Stimulated activated naive CD8-positive, alpha-beta T cell treated with anti-CD3 and anti-CD28 coated beads, Interleukin-15, Interleukin-2, amounts not matched to agents 100 ng/mL and 50 ng/mL, for 24 hours (primary cell): ENCODE results near the gene ATP6AP2.
A peak's percentile ranks its signal among the peaks of the same experiment; 100 is the strongest.
"Not testable (repeated sequence)": the region's sequence is repeated elsewhere in the genome, so short reads cannot be mapped to it uniquely, and the experiment has no call there.

ENCODE experiments used
- H3K27ac Mint-ChIP-seq: one replicate; pipeline ENCODE4 v1.8.0; 2021; ENCODE audit warnings: mild to moderate bottlenecking, mixed read lengths
- H3K27me3 Mint-ChIP-seq: one replicate; pipeline ENCODE4 v1.8.0; 2021; ENCODE audit warnings: mixed read lengths
- H3K36me3 Mint-ChIP-seq: one replicate; pipeline ENCODE4 v1.8.0; 2021; ENCODE audit warnings: low read depth, mixed read lengths
- H3K4me1 Mint-ChIP-seq: one replicate; pipeline ENCODE4 v1.8.0; 2021; ENCODE audit warnings: low read depth, mixed read lengths
- H3K4me3 Mint-ChIP-seq: one replicate; pipeline ENCODE4 v1.8.0; 2021; ENCODE audit warnings: mild to moderate bottlenecking, mixed read lengths
- H3K9me3 Mint-ChIP-seq: one replicate; pipeline ENCODE4 v1.8.0; 2021; ENCODE audit warnings: mixed read lengths

Gene ATP6AP2

GRCh38 chrX:40563784-40564183, 17.0 kb upstream of the ATP6AP2 start:
- H3K9me3 Mint-ChIP-seq = no peaks in the 10 kb centered on the region
- H3K27ac Mint-ChIP-seq = no peak overlapping the region
- H3K27me3 Mint-ChIP-seq = no peaks in the 10 kb centered on the region
- H3K4me3 Mint-ChIP-seq = no peak overlapping the region
- H3K36me3 Mint-ChIP-seq = no peaks in the 10 kb centered on the region
- H3K4me1 Mint-ChIP-seq = peaks cover 7% of the 10 kb centered on the region

- H3K36me3 Mint-ChIP-seq = no peaks in the 10 kb centered on the region
- no peak overlapping the region for H3K4me3 Mint-ChIP-seq
- H3K27ac Mint-ChIP-seq = no peak overlapping the region
- peaks cover 7% of the 10 kb centered on the region for H3K4me1 Mint-ChIP-seq
- H3K9me3 Mint-ChIP-seq = no peaks in the 10 kb centered on the region
- H3K27me3 Mint-ChIP-seq = no peaks in the 10 kb centered on the region
These were observed 16.3 kb upstream of the ATP6AP2 start for GRCh38 chrX:40564447-40564846.

- H3K36me3 Mint-ChIP-seq = no peaks in the 10 kb centered on the region
- peak overlapping the region; percentile 92 for H3K27ac Mint-ChIP-seq
These were observed 10.2 kb upstream of the ATP6AP2 start for GRCh38 chrX:40570346-40571093.

GRCh38 chrX:40571164-40571563, 9.6 kb upstream of the ATP6AP2 start:
- Mint-ChIP-seq H3K27ac (peak overlapping the region; percentile 92), H3K4me3 (peak overlapping the region; percentile 78), H3K4me1 (peaks cover 23% of the 10 kb centered on the region)
- not testable (repeated sequence) for H3K9me3 Mint-ChIP-seq, H3K36me3 Mint-ChIP-seq, H3K27me3 Mint-ChIP-seq

More at GRCh38 chrX:40570346-40571093, 10.2 kb upstream of the ATP6AP2 start:
- H3K9me3 Mint-ChIP-seq = no peaks in the 10 kb centered on the region
- peaks cover 23% of the 10 kb centered on the region for H3K4me1 Mint-ChIP-seq
- H3K4me3 Mint-ChIP-seq = peak overlapping the region; percentile 78
- H3K27me3 Mint-ChIP-seq = no peaks in the 10 kb centered on the region

- no peaks in the 10 kb centered on the region for H3K27me3 Mint-ChIP-seq
- no peak overlapping the region for H3K4me3 Mint-ChIP-seq
- H3K9me3 Mint-ChIP-seq = no peaks in the 10 kb centered on the region
- H3K4me1 Mint-ChIP-seq = peaks cover 23% of the 10 kb centered on the region
- no peaks in the 10 kb centered on the region for H3K36me3 Mint-ChIP-seq
- peak overlapping the region; percentile 92 for H3K27ac Mint-ChIP-seq
These were observed 9.2 kb upstream of the ATP6AP2 start for GRCh38 chrX:40571600-40571999.

GRCh38 chrX:40573763-40574162, 7.0 kb upstream of the ATP6AP2 start:
- no peak overlapping the region for H3K4me3 Mint-ChIP-seq
- no peaks in the 10 kb centered on the region for H3K27me3 Mint-ChIP-seq
- H3K36me3 Mint-ChIP-seq = no peaks in the 10 kb centered on the region
- peaks cover 23% of the 10 kb centered on the region for H3K4me1 Mint-ChIP-seq
- H3K27ac Mint-ChIP-seq = no peak overlapping the region
- no peaks in the 10 kb centered on the region for H3K9me3 Mint-ChIP-seq

- not testable (repeated sequence) for H3K4me3 Mint-ChIP-seq, H3K27me3 Mint-ChIP-seq, H3K36me3 Mint-ChIP-seq, H3K9me3 Mint-ChIP-seq, H3K27ac Mint-ChIP-seq
- H3K4me1 Mint-ChIP-seq = peaks cover 23% of the 10 kb centered on the region
These were observed 5.4 kb upstream of the ATP6AP2 start for GRCh38 chrX:40575411-40575810.

- H3K4me1 Mint-ChIP-seq = peaks cover 14% of the 10 kb centered on the region
These were observed 4.5 kb upstream of the ATP6AP2 start for GRCh38 chrX:40576291-40576690.

GRCh38 chrX:40578039-40578695, 2.6 kb upstream of the ATP6AP2 start:
- no peak overlapping the region for H3K27ac Mint-ChIP-seq
- no peaks in the 10 kb centered on the region for H3K9me3 Mint-ChIP-seq
- H3K36me3 Mint-ChIP-seq = peaks cover under 1% of the 10 kb centered on the region
- no peaks in the 10 kb centered on the region for H3K27me3 Mint-ChIP-seq
- H3K4me3 Mint-ChIP-seq = no peak overlapping the region
- H3K4me1 Mint-ChIP-seq = peaks cover 22% of the 10 kb centered on the region

More at GRCh38 chrX:40576291-40576690, 4.5 kb upstream of the ATP6AP2 start:
- no peak overlapping the region for H3K27ac Mint-ChIP-seq
- no peaks in the 10 kb centered on the region for H3K9me3 Mint-ChIP-seq
- no peaks in the 10 kb centered on the region for H3K36me3 Mint-ChIP-seq
- H3K4me3 Mint-ChIP-seq = no peak overlapping the region
- H3K27me3 Mint-ChIP-seq = no peaks in the 10 kb centered on the region

GRCh38 chrX:40579141-40579540, 1.6 kb upstream of the ATP6AP2 start:
- H3K27ac Mint-ChIP-seq = no peak overlapping the region
- no peak overlapping the region for H3K4me3 Mint-ChIP-seq
- H3K36me3 Mint-ChIP-seq = peaks cover 7% of the 10 kb centered on the region
- no peaks in the 10 kb centered on the region for H3K27me3 Mint-ChIP-seq
- no peaks in the 10 kb centered on the region for H3K9me3 Mint-ChIP-seq
- peaks cover 29% of the 10 kb centered on the region for H3K4me1 Mint-ChIP-seq

- Mint-ChIP-seq H3K27me3 (no peaks in the 10 kb centered on the region), H3K4me3 (peak overlapping the region; percentile 86), H3K9me3 (no peaks in the 10 kb centered on the region), H3K36me3 (peaks cover 7% of the 10 kb centered on the region), H3K4me1 (peaks cover 29% of the 10 kb centered on the region), H3K27ac (peak overlapping the region; percentile 85)
These were observed 752 bp upstream of the ATP6AP2 start for GRCh38 chrX:40579900-40580536.

GRCh38 chrX:40581336-40581920, 658 bp downstream of the ATP6AP2 start:
- H3K27ac Mint-ChIP-seq = peak overlapping the region; percentile 36
- H3K4me1 Mint-ChIP-seq = peaks cover 39% of the 10 kb centered on the region
- H3K27me3 Mint-ChIP-seq = no peaks in the 10 kb centered on the region
- H3K36me3 Mint-ChIP-seq = peaks cover 7% of the 10 kb centered on the region
- H3K4me3 Mint-ChIP-seq = peak overlapping the region; percentile 86
- H3K9me3 Mint-ChIP-seq = no peaks in the 10 kb centered on the region

- not testable (repeated sequence) for H3K27ac Mint-ChIP-seq, H3K9me3 Mint-ChIP-seq, H3K36me3 Mint-ChIP-seq, H3K27me3 Mint-ChIP-seq
- H3K4me1 Mint-ChIP-seq = peaks cover 40% of the 10 kb centered on the region
- H3K4me3 Mint-ChIP-seq = peak overlapping the region; percentile 86
These were observed 1.4 kb downstream of the ATP6AP2 start for GRCh38 chrX:40582178-40582577.

- Mint-ChIP-seq H3K27me3 (no peaks in the 10 kb centered on the region), H3K9me3 (no peaks in the 10 kb centered on the region), H3K4me3 (peak overlapping the region; percentile 86), H3K36me3 (peaks cover 7% of the 10 kb centered on the region), H3K27ac (peak overlapping the region; percentile 42), H3K4me1 (peaks cover 44% of the 10 kb centered on the region)
These were observed 2.0 kb downstream of the ATP6AP2 start for GRCh38 chrX:40582811-40583210.

GRCh38 chrX:40587623-40588022, 6.9 kb downstream of the ATP6AP2 start:
- H3K9me3 Mint-ChIP-seq, H3K27me3 Mint-ChIP-seq, H3K4me3 Mint-ChIP-seq: not testable (repeated sequence)
- H3K27ac Mint-ChIP-seq = peak overlapping the region; percentile 5
- H3K4me1 Mint-ChIP-seq = peaks cover 48% of the 10 kb centered on the region
- peaks cover 24% of the 10 kb centered on the region for H3K36me3 Mint-ChIP-seq
